ENCODE data around the gene SOX8.

The SOX8 gene

GRCh38 chr16:1032607-1033006 lies 51.0 kb downstream of the SOX8 start:
- H3K4me3 ChIP-seq (ENCODE audit: low read depth, low read length) = no peak overlapping the region
- TF ChIP-seq CTCF (IDR thresholded peaks at IDR 0.05; ENCODE audit: low read depth, low read length) = no peak

- no peak overlapping the region for H3K4me3 ChIP-seq (ENCODE audit: low read depth, low read length)
- no peak for TF ChIP-seq CTCF (IDR thresholded peaks at IDR 0.05; ENCODE audit: low read depth, low read length)
These were observed 51.6 kb downstream of the SOX8 start for GRCh38 chr16:1033128-1033679.

- H3K4me3 ChIP-seq (ENCODE audit: low read depth, low read length) = no peak overlapping the region
- TF ChIP-seq CTCF (IDR thresholded peaks at IDR 0.05; ENCODE audit: low read depth, low read length) = no peak
These were observed 52.9 kb downstream of the SOX8 start for GRCh38 chr16:1034230-1035065.

- H3K4me3 ChIP-seq (ENCODE audit: low read depth, low read length) = no peak overlapping the region
- TF ChIP-seq CTCF (IDR thresholded peaks at IDR 0.05; ENCODE audit: low read depth, low read length) = no peak
These were observed 53.5 kb downstream of the SOX8 start for GRCh38 chr16:1035066-1035415.

GRCh38 chr16:1036166-1036565 lies 54.6 kb downstream of the SOX8 start:
- no peak overlapping the region for H3K4me3 ChIP-seq (ENCODE audit: low read depth, low read length)
- no peak for TF ChIP-seq CTCF (IDR thresholded peaks at IDR 0.05; ENCODE audit: low read depth, low read length)

All from WI38 (cell line).